Measurements from ENCODE around the gene PDGFRB. TPM values are rescaled to one million over a fixed set of nuclear protein-coding genes. Genes with fewer than 3 reads are reported as not detected.

The PDGFRB gene
- total RNA-seq, 1 experiment from 2014 or later = 0.63 TPM

- Mint-ChIP-seq H3K4me3 (ENCODE audit: unreplicated experiment) (no peak overlapping the region), H3K27ac (ENCODE audit: low read depth, unreplicated experiment) (no peak overlapping the region), H3K36me3 (ENCODE audit: insufficient read depth, unreplicated experiment) (no peaks in the 10 kb centered on the region), H3K27me3 (ENCODE audit: insufficient read depth, unreplicated experiment) (no peaks in the 10 kb centered on the region), H3K9me3 (ENCODE audit: unreplicated experiment) (no peaks in the 10 kb centered on the region), H3K4me1 (ENCODE audit: insufficient read depth, unreplicated experiment) (peaks cover 15% of the 10 kb centered on the region)
- BruUV-seq (replicated peaks) = no TSS peak
- CTCF ChIA-PET = no interaction called here
- intact Hi-C loops (cut with micrococcal nuclease) = no loop called here
- no peak for DNase-seq (ENCODE audit: unreplicated experiment)
- POLR2A ChIA-PET = interaction anchor here (0.8 kb wide), 1 partner anchor 42 kb away, joined by 3 read pairs; no protein-coding TSS in a partner anchor
- TF ChIP-seq, protein P1, sequence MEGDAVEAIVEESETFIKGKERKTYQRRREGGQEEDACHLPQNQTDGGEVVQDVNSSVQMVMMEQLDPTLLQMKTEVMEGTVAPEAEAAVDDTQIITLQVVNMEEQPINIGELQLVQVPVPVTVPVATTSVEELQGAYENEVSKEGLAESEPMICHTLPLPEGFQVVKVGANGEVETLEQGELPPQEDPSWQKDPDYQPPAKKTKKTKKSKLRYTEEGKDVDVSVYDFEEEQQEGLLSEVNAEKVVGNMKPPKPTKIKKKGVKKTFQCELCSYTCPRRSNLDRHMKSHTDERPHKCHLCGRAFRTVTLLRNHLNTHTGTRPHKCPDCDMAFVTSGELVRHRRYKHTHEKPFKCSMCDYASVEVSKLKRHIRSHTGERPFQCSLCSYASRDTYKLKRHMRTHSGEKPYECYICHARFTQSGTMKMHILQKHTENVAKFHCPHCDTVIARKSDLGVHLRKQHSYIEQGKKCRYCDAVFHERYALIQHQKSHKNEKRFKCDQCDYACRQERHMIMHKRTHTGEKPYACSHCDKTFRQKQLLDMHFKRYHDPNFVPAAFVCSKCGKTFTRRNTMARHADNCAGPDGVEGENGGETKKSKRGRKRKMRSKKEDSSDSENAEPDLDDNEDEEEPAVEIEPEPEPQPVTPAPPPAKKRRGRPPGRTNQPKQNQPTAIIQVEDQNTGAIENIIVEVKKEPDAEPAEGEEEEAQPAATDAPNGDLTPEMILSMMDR (IDR thresholded peaks at IDR 0.05; ENCODE audit: unreplicated experiment) = no peak
These were observed 85.7 kb downstream of the PDGFRB start for GRCh38 chr5:150069672-150070627.

DNA sequence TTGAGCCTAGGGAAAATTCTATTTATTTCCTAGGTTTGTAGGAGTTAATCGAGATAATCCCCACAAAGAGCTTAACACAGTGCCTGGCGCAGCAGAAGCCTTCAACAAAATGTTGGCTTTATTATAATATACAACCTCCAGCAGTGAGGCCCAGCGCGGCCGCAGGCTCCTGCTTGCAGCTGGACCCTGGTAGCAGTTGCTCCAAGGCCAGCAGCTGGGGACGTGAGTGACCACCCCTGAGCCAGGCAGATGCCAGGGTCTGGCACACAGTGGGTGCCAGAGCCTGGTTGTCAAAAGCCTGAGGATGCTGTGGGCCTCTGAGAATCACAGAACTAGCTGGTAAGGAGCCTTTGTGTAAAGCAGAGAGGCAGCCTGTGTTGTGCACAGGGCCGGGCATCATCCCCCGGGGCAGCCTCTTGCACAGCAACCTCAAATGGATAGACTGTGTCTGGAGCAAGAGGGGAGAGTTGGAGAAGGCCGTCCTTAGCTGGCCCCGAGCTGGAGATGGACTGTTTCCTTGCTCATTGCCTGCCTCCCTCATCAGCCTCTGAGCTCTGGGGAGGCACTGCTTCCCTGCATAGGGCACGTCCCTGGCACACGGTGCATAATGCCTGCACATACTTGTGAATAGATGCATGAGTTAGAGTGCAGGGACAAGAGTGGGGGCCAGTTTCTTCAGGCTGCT is 86.5 kb downstream of the PDGFRB start:
- intact Hi-C loops (cut with micrococcal nuclease) = no loop called here
- H3K4me1 Mint-ChIP-seq (ENCODE audit: insufficient read depth, unreplicated experiment) = peaks cover 15% of the 10 kb centered on the region
- H3K4me3 Mint-ChIP-seq (ENCODE audit: unreplicated experiment) = no peak overlapping the region
- DNase-seq (ENCODE audit: unreplicated experiment) = no peak
- TF ChIP-seq, protein P1 (IDR thresholded peaks at IDR 0.05; ENCODE audit: unreplicated experiment) = no peak
- POLR2A ChIA-PET = no interaction called here
- BruUV-seq (replicated peaks) = no TSS peak
- no peaks in the 10 kb centered on the region for H3K9me3 Mint-ChIP-seq (ENCODE audit: unreplicated experiment)
- H3K27ac Mint-ChIP-seq (ENCODE audit: low read depth, unreplicated experiment) = no peak overlapping the region
- CTCF ChIA-PET = interaction anchor here (1.0 kb wide), 1 partner anchor 282 kb away, joined by 3 read pairs; no protein-coding TSS in a partner anchor
- H3K36me3 Mint-ChIP-seq (ENCODE audit: insufficient read depth, unreplicated experiment) = no peaks in the 10 kb centered on the region
- no peaks in the 10 kb centered on the region for H3K27me3 Mint-ChIP-seq (ENCODE audit: insufficient read depth, unreplicated experiment)

GRCh38 chr5:150068472-150068871 is 87.2 kb downstream of the PDGFRB start:
- Mint-ChIP-seq H3K9me3 (ENCODE audit: unreplicated experiment) (no peaks in the 10 kb centered on the region), H3K27me3 (ENCODE audit: insufficient read depth, unreplicated experiment) (no peaks in the 10 kb centered on the region), H3K27ac (ENCODE audit: low read depth, unreplicated experiment) (no peak overlapping the region), H3K4me1 (ENCODE audit: insufficient read depth, unreplicated experiment) (peaks cover 15% of the 10 kb centered on the region), H3K36me3 (ENCODE audit: insufficient read depth, unreplicated experiment) (no peaks in the 10 kb centered on the region), H3K4me3 (ENCODE audit: unreplicated experiment) (no peak overlapping the region)
- intact Hi-C loops (cut with micrococcal nuclease) = no loop called here
- POLR2A ChIA-PET = no interaction called here
- CTCF ChIA-PET = interaction anchor here (1.0 kb wide), 1 partner anchor 283 kb away, joined by 3 read pairs; no protein-coding TSS in a partner anchor
- DNase-seq (ENCODE audit: unreplicated experiment) = no peak
- BruUV-seq (replicated peaks) = no TSS peak
- TF ChIP-seq, protein P1 (IDR thresholded peaks at IDR 0.05; ENCODE audit: unreplicated experiment) = no peak

DNA sequence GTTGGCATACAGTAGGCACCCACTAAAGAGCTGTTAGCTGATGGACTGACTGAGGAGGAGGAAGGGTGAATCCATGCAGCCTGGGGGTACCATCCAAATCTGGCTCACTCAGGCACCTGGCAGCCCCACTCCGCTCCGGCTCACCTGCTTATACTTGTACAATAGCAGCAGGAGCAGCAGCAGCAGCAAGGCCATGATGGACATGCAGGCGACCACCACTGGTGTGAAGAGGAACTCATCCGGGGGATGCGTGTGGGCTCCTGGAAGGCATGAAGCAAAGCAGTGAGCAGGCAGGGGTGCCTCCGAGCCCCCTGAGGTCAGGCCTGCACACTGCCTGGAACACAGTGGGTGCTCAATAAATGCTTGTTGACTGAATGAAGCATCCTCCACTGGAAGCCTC is 87.6 kb downstream of the PDGFRB start:
- intact Hi-C loops (cut with micrococcal nuclease) = no loop called here
- CTCF ChIA-PET = interaction anchor here (1.0 kb wide), 1 partner anchor 283 kb away, joined by 3 read pairs; no protein-coding TSS in a partner anchor
- Mint-ChIP-seq H3K36me3 (ENCODE audit: insufficient read depth, unreplicated experiment) (no peaks in the 10 kb centered on the region), H3K27me3 (ENCODE audit: insufficient read depth, unreplicated experiment) (no peaks in the 10 kb centered on the region), H3K4me1 (ENCODE audit: insufficient read depth, unreplicated experiment) (peaks cover 15% of the 10 kb centered on the region), H3K9me3 (ENCODE audit: unreplicated experiment) (no peaks in the 10 kb centered on the region), H3K27ac (ENCODE audit: low read depth, unreplicated experiment) (no peak overlapping the region), H3K4me3 (ENCODE audit: unreplicated experiment) (no peak overlapping the region)
- no peak for DNase-seq (ENCODE audit: unreplicated experiment)
- no TSS peak for BruUV-seq (replicated peaks)
- POLR2A ChIA-PET = no interaction called here
- TF ChIP-seq, protein P1 (IDR thresholded peaks at IDR 0.05; ENCODE audit: unreplicated experiment) = no peak

Measured in MCF 10A (cell line).